Measurements from ENCODE around the gene TPX2.

Gene TPX2

GRCh38 chr20:31843881-31844280 is 104.8 kb downstream of the TPX2 start:
- TF ChIP-seq CTCF (conservative IDR thresholded peaks at IDR 0.05; ENCODE audit: low read depth, low read length) = no peak
- DNase-seq (ENCODE audit: low read depth) = no peak
- H3K4me3 ChIP-seq (ENCODE audit: low read length) = no peak overlapping the region

DNA sequence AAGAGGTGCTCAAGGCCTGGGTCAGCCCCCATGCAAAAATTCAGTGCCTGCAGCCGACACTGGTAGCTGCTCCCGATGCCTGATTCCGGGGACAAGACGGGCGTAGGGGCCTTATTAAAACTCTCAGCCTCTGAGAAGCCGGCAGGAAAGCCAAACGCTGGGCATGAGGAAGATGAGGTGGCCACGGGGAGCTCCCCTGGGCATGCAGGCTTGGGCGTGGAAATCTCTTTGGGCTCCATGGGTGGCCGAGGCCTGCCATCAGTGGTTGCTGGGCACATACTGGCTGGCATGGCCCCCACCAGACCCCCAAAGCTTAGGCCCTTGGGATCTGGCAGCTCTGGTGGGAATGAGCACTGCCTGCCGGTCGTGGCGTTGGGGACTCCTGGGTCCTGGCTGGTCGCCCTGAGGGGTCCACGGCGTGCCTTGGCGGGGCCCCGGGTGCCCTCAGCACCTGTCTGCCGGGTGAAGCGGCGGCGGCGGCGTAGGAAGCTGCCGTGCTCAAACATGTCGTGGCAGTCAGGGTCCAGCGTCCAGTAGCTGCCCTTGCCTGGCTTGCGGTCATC is 105.7 kb downstream of the TPX2 start:
- DNase-seq (ENCODE audit: low read depth) = no peak
- no peak for TF ChIP-seq CTCF (conservative IDR thresholded peaks at IDR 0.05; ENCODE audit: low read depth, low read length)
- H3K4me3 ChIP-seq (ENCODE audit: low read length) = no peak overlapping the region

DNA sequence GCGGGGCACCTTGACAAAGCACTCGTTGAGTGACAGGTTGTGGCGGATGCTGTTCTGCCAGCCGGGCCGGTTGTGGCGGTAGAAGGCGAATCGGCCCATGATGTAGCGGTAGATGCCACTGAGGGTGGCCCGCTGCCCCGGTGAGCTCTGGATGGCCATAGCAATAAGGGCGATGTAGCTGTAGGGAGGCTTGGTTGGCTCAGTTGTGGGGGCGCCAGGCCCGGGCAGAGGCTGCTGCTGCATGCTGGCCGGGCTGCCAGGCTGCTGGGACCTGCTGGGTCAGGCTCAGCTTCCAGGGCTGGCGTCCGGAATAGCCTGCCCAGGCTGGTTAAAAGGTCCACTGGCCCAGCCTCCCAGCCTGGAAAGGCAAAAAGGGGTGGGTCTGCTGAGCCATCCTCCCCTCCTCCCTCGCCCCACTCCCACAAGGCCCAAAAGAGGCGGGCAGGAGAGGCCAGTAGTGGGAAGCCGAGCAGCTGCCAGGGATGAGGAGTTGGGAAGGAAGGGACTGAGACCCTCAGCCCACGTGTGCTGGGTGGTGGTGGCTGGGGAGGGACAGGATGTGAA is 106.3 kb downstream of the TPX2 start, which contains the start of gene FOXS1:
Gene FOXS1 (minus strand): TSS at position 305 of the 564 bp plus-strand sequence. CDS start 62 bp downstream, at position 243.
- DNase-seq (ENCODE audit: low read depth) = no peak
- H3K4me3 ChIP-seq (ENCODE audit: low read length) = no peak within 1 kb of the TSS
- no peak for TF ChIP-seq CTCF (conservative IDR thresholded peaks at IDR 0.05; ENCODE audit: low read depth, low read length)

- TF ChIP-seq CTCF (conservative IDR thresholded peaks at IDR 0.05; ENCODE audit: low read depth, low read length) = no peak
- H3K4me3 ChIP-seq (ENCODE audit: low read length) = no peak overlapping the region
- DNase-seq (ENCODE audit: low read depth) = no peak
Observed at GRCh38 chr20:31846793-31847138, 107.7 kb downstream of the TPX2 start.

GRCh38 chr20:31848088-31848999 is 109.3 kb downstream of the TPX2 start:
- no peak overlapping the region for H3K4me3 ChIP-seq (ENCODE audit: low read length)
- TF ChIP-seq CTCF (conservative IDR thresholded peaks at IDR 0.05; ENCODE audit: low read depth, low read length) = no peak
- DNase-seq (ENCODE audit: low read depth) = no peak

DNA sequence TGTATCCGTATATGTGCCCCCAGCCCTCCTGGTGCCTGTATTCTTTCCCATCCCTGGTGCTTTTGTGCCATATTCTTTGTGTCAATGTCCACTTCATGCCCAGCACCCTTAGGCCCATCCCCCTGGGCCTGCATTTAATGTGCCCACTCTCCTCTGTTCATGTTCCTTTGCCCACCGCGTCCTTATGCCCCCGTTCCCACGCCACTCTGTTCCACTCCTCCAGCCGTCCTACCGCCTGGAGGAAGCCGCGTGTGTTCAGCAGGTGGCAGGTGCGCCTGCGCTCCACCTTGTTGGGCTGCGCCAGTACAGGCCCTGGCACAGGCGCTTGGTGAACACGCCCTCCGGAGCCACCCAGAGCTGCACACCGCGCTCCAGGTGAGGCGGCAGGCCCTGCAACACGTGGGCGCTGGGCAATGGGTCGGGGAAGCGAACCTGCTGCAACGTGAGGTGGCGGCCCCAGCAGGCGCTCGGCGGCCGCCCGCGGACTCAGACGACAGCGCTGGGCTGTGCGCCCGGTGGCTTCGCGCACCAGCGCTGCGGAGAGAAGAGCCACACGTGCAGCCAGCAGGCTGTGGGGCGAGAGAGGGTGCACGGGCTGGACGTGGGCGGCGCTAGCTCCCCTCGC is 110.3 kb downstream of the TPX2 start:
- H3K4me3 ChIP-seq (ENCODE audit: low read length) = no peak overlapping the region
- no peak for DNase-seq (ENCODE audit: low read depth)
- TF ChIP-seq CTCF (conservative IDR thresholded peaks at IDR 0.05; ENCODE audit: low read depth, low read length) = no peak

Measured in retinal pigment epithelial cell (primary cell).